Heart left ventricle (tissue), 13 donors: ENCODE measurements around the gene TRIM14.

Experiments used
- POLR2A ChIP-seq, 2 donors: fragments of 450-650 bp; IDR thresholded peaks; one replicate each; pipeline ENCODE4 v1.6.1; 2017; ENCODE audit warnings: antibody characterized with exemption in 2 of 2, mild to moderate bottlenecking in 2 of 2, moderate library complexity in 2 of 2
- TF ChIP-seq, protein P1 (sequence below), 12 donors: fragments of 200-600 bp; sonication (generic) in 4 of 12; IDR thresholded peaks; one replicate each; pipeline versions ENCODE4 v1.5.0 to v1.8.0; 2018 to 2022; ENCODE audit warnings: antibody characterized with exemption in 12 of 12, mild to moderate bottlenecking in 5 of 12
- donor health status: ischemic (EF 13 %, LVEDD 7.1; RV severe dilation, severe dysfunction).
- donor health status: DM: no; HTN: yes; CAD: no.
- donor health status: DM: no; HTN: no; CAD: no.
- donor health status: ischemic (EF 25% LVEDD 6.9; RV normal size, moderate dysfunction).
- donor health status: ischemic (EF 25% LVEDD 5.7; RV mildly dilated, moderate dysfunction).
- donor health status: ischemic (EF 35%, LVEDD 5.7; RV mildly dilated, moderate dysfunction).
- donor health status: nonischemic (EF 11% LVEDD 7.7; RV severe dilation, severe dysfunction).
- donor health status: DM: yes; HTN: yes; CAD: no.
- donor health status: PGD.
- donor health status: ischemic (EF 29% LVEDD 5.4; RV normal size, mild dysfunction).
- donor health status: nonischemic (EF 23%, LVEDD 6.1; RV moderate dilation, normal function).

DNA sequence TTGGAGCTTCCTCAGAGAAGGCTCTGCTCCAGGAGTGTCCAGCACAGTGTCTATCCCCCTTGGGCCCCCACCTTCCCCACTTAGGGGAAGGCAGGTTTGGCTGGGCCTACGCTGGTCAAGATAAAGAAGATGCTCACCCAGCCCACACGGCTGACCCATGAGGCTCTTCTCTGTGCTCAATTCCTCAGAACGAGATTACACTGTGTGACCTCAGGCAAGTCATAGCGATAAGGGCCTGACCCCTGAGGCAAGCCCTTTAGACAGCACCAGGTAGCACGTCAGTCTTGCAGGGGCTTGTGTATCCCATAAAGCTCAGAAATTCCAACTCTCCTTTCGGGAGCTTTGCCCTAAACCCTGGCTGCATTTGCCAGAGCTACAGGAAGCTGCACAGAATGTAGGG is 40.8 kb upstream of the TRIM14 start:
- TF ChIP-seq, protein P1, sequence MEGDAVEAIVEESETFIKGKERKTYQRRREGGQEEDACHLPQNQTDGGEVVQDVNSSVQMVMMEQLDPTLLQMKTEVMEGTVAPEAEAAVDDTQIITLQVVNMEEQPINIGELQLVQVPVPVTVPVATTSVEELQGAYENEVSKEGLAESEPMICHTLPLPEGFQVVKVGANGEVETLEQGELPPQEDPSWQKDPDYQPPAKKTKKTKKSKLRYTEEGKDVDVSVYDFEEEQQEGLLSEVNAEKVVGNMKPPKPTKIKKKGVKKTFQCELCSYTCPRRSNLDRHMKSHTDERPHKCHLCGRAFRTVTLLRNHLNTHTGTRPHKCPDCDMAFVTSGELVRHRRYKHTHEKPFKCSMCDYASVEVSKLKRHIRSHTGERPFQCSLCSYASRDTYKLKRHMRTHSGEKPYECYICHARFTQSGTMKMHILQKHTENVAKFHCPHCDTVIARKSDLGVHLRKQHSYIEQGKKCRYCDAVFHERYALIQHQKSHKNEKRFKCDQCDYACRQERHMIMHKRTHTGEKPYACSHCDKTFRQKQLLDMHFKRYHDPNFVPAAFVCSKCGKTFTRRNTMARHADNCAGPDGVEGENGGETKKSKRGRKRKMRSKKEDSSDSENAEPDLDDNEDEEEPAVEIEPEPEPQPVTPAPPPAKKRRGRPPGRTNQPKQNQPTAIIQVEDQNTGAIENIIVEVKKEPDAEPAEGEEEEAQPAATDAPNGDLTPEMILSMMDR (IDR thresholded peaks at IDR 0.05) = no peak
- no peak for TF ChIP-seq POLR2A (IDR thresholded peaks at IDR 0.05)
